Measurements from ENCODE around the gene NOTUM. TPM values are rescaled to one million over a fixed set of nuclear protein-coding genes. Genes with fewer than 3 reads are reported as not detected.
A peak's percentile ranks its signal among the peaks of the same experiment; 100 is the strongest.

The NOTUM gene
- total and polyA plus RNA-seq, 9 of the 15 experiments (the other 6 are each of a cell fraction or from before 2014, with no cell fraction given) = 0.03 to 14.0 (median 4.1) TPM

DNA sequence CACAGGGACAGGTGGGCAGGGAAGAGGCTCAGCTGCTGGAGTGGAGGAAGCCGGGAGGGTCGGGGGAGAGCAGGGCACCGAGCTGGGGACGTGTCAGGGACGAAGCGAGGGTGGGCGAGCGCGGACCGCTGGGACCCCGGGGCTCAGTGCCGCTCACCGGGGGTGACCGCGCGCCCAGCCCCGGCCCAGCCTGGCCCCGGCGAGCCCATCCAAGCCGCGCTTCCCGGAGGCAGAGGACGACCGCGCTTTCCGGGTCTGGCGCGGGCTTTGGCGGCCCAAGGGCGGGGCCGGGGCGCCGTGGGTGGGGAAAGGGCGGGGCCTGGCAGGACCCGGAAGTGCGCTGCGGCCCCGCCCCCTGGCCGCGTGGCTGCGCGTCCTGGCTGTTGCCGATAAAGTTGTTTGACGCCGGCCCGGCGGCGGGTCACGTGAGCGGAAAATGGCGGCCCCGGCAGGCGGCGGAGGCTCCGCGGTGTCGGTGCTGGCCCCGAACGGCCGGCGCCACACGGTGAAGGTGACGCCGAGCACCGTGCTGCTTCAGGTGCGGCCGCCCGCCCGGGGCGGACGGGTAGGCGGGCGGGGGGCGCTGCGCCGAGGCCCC is 16.3 kb upstream of the NOTUM start, which contains the start of gene ASPSCR1 (continued):
- TF ChIP-seq ELF2 (CRISPR knock-in tag; IDR thresholded peaks at IDR 0.05) (peak; percentile 97), POLR3G (IDR thresholded peaks at IDR 0.05; ENCODE audit: extremely low read depth, insufficient read length, insufficient replicate concordance) (no peak), ZNF57 (CRISPR knock-in tag; IDR thresholded peaks at IDR 0.05) (no peak), ETV5 (CRISPR knock-in tag; IDR thresholded peaks at IDR 0.05; ENCODE audit: low read depth) (peak; percentile 66; the same call in 1 of the 2 replicates), ZNF431 (CRISPR knock-in tag; IDR thresholded peaks at IDR 0.05) (no peak), EGR1 (conservative IDR thresholded peaks at IDR 0.05) (no peak; the same call in 1 of the 2 replicates), RBBP5 (IDR thresholded peaks at IDR 0.05; ENCODE audit: borderline replicate concordance, insufficient read depth, low read length, poor library complexity, severe bottlenecking) (peak; percentile 99), NR2C2 (CRISPR knock-in tag; IDR thresholded peaks at IDR 0.05) (0 out of 2 replicates have a peak, but pooled peaks have one; percentile 65), NR2C2 (tag; IDR thresholded peaks at IDR 0.05) (peak; percentile 87), FOXP1 (CRISPR knock-in tag; IDR thresholded peaks at IDR 0.05) (peak; percentile 89), CBX1 (IDR thresholded peaks at IDR 0.05; ENCODE audit: low read depth) (peak; percentile 72; the same call in 1 of the 2 replicates), GABPB1 (CRISPR knock-in tag; IDR thresholded peaks at IDR 0.05) (peak; percentile 79), LEF1 (IDR thresholded peaks at IDR 0.05) (no peak), ZNF384 (IDR thresholded peaks at IDR 0.05; ENCODE audit: low read depth, low read length) (peak; percentile 81), ZKSCAN1 (IDR thresholded peaks at IDR 0.05; ENCODE audit: low read depth, low read length) (peak; percentile 95), SUPT5H (IDR thresholded peaks at IDR 0.05) (peak; percentile 82), ZC3H4 (CRISPR knock-in tag; IDR thresholded peaks at IDR 0.05; ENCODE audit: borderline replicate concordance) (no peak)
- TF ChIP-seq, protein P1, sequence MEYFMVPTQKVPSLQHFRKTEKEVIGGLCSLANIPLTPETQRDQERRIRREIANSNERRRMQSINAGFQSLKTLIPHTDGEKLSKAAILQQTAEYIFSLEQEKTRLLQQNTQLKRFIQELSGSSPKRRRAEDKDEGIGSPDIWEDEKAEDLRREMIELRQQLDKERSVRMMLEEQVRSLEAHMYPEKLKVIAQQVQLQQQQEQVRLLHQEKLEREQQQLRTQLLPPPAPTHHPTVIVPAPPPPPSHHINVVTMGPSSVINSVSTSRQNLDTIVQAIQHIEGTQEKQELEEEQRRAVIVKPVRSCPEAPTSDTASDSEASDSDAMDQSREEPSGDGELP (CRISPR knock-in tag; IDR thresholded peaks at IDR 0.05; ENCODE audit: borderline replicate concordance) = peak; percentile 82
- TF ChIP-seq, protein P2, sequence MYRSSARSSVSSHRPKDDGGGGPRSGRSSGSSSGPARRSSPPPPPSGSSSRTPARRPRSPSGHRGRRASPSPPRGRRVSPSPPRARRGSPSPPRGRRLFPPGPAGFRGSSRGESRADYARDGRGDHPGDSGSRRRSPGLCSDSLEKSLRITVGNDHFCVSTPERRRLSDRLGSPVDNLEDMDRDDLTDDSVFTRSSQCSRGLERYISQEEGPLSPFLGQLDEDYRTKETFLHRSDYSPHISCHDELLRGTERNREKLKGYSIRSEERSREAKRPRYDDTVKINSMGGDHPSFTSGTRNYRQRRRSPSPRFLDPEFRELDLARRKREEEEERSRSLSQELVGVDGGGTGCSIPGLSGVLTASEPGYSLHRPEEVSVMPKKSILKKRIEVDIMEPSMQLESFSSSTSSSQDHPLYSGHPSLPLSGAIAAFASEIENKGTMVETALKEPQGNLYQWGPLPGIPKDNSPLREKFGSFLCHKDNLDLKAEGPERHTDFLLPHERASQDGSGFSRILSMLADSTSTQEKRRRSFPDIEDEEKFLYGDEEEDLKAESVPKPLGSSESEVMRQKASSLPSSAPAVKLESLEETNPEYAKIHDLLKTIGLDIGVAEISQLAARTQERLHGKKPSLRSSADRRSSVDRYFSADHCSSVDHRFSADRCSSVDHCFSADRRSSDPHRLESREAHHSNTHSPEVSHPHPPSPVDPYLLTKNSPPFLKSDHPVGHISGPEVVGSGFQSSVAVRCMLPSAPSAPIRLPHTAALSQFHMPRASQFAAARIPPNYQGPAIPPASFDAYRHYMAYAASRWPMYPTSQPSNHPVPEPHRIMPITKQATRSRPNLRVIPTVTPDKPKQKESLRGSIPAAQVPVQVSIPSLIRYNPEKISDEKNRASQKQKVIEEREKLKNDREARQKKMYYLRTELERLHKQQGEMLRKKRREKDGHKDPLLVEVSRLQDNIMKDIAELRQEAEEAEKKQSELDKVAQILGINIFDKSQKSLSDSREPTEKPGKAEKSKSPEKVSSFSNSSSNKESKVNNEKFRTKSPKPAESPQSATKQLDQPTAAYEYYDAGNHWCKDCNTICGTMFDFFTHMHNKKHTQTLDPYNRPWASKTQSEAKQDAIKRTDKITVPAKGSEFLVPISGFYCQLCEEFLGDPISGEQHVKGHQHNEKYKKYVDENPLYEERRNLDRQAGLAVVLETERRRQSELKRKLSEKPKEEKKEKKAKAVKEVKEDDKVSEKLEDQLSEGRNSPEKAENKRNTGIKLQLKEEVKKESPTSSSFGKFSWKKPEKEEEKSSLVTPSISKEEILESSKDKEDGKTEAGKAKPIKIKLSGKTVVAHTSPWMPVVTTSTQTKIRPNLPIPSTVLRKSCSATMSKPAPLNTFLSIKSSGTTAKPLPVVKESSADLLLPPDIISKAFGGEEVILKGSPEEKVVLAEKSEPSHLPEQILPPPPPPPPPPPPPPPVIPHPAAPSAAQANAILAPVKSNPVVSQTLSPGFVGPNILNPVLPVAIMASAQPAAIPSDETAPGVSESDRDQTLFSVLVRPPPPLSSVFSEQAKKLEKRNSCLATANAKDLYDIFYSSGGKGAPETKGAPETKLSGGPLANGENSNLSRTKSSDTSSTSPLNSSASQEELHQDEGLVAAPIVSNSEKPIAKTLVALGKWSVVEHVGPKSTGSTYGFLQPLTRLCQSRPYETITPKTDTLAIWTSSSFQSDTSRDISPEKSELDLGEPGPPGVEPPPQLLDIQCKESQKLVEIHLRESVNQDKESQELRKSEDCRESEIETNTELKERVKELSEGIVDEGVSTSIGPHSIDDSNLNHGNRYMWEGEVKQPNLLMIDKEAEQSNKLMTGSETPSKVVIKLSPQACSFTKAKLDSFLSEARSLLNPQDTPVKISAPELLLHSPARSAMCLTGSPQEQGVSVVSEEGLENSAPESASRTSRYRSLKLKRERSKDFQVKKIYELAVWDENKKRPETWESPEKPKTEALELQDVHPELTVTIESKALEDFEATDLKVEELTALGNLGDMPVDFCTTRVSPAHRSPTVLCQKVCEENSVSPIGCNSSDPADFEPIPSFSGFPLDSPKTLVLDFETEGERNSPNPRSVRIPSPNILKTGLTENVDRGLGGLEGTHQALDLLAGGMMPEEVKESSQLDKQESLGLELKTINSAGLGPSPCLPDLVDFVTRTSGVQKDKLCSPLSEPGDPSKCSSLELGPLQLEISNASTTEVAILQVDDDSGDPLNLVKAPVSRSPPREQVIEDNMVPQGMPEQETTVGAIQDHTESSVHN (IDR thresholded peaks at IDR 0.05; ENCODE audit: borderline replicate concordance in 1 of 2, low read depth in 1 of 2) = no peak
- TF ChIP-seq, protein P3, sequence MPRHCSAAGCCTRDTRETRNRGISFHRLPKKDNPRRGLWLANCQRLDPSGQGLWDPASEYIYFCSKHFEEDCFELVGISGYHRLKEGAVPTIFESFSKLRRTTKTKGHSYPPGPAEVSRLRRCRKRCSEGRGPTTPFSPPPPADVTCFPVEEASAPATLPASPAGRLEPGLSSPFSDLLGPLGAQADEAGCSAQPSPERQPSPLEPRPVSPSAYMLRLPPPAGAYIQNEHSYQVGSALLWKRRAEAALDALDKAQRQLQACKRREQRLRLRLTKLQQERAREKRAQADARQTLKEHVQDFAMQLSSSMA (CRISPR knock-in tag; IDR thresholded peaks at IDR 0.05) = 0 out of 2 replicates have a peak, but pooled peaks have one; percentile 40
